Endodermal cell (in vitro differentiated cells): ENCODE results near the gene TSSC4. TPM values are rescaled to one million over a fixed set of nuclear protein-coding genes. Genes with fewer than 3 reads are reported as not detected.

Experiments used
- DNase-seq: peaks from one replicate; pipeline ENCODE4 v3.0.0-alpha.2; 2017
- H3K27ac ChIP-seq: 2 replicates; pipeline ENCODE4 v1.5.1; 2013; ENCODE audit warnings: mild to moderate bottlenecking, low read depth, low read length, moderate library complexity
- H3K27me3 ChIP-seq: 2 replicates; pipeline ENCODE4 v1.6.1; 2013; ENCODE audit warnings: mild to moderate bottlenecking, low read length, moderate library complexity; ENCODE audit not compliant: insufficient read depth, control insufficient read depth, poor library complexity, severe bottlenecking
- H3K36me3 ChIP-seq: 2 replicates; pipeline ENCODE4 v1.7.0; 2013; ENCODE audit warnings: mild to moderate bottlenecking, low read length, moderate library complexity; ENCODE audit not compliant: control insufficient read depth, insufficient read depth
- H3K4me1 ChIP-seq: one replicate; pipeline ENCODE4 v1.7.0; 2013; ENCODE audit warnings: low read length; ENCODE audit not compliant: control insufficient read depth, insufficient read depth
- H3K4me3 ChIP-seq: 2 replicates; pipeline ENCODE4 v1.5.1; 2013; ENCODE audit warnings: mild to moderate bottlenecking, low read length, moderate library complexity
- H3K9ac ChIP-seq: 2 replicates; pipeline ENCODE4 v1.6.1; 2013; ENCODE audit warnings: mild to moderate bottlenecking, low read length, moderate library complexity; ENCODE audit not compliant: poor library complexity, severe bottlenecking; ENCODE audit errors: extremely low read depth
- H3K9me3 ChIP-seq: 2 replicates; pipeline ENCODE4 v1.6.1; 2013; ENCODE audit warnings: mild to moderate bottlenecking, low read length, moderate library complexity; ENCODE audit not compliant: control insufficient read depth
- H3K27ac Mint-ChIP-seq: 2 replicates; pipeline ENCODE4 v1.8.0; 2020; ENCODE audit warnings: mixed read lengths
- H3K27me3 Mint-ChIP-seq: 2 replicates; pipeline ENCODE4 v1.8.0; 2021; ENCODE audit warnings: mild to moderate bottlenecking, mixed read lengths; ENCODE audit not compliant: insufficient read depth
- H3K36me3 Mint-ChIP-seq: 2 replicates; pipeline ENCODE4 v1.8.0; 2020; ENCODE audit warnings: low read depth, mixed read lengths
- H3K4me1 Mint-ChIP-seq: 2 replicates; pipeline ENCODE4 v1.8.0; 2020; ENCODE audit warnings: mixed read lengths
- H3K4me3 Mint-ChIP-seq: 2 replicates; pipeline ENCODE4 v1.8.0; 2020; ENCODE audit warnings: mild to moderate bottlenecking, moderate library complexity, mixed read lengths
- H3K9me3 Mint-ChIP-seq: 2 replicates; pipeline ENCODE4 v1.8.0; 2020; ENCODE audit warnings: mild to moderate bottlenecking, mixed read lengths
- CTCF ChIP-seq: fragments of 200-600 bp; sonication (generic); conservative IDR thresholded peaks from 2 replicates; pipeline ENCODE4 v1.5.0; 2021; ENCODE audit warnings: antibody characterized with exemption, mild to moderate bottlenecking
- WGBS, 2 experiments: methylation state at CpG; one replicate each; pipeline versions ENCODE4 v1.1.5 to v1.1.7; 2013; ENCODE audit warnings: missing lambda C conversion rate in 2 of 2, mixed read lengths in 1 of 2; ENCODE audit not compliant: insufficient coverage in 1 of 2, insufficient read length in 1 of 2; 5-methylcytosine and 5-hydroxymethylcytosine counted together
- total RNA-seq, 2 donors: library from RNA; stranded (reverse); fragmentation: NEBNext Ultra II Directional in 1 of 2; extraction: Animal tissue kit (Norgen Biotek cat#: 25700) in 1 of 2; gene quantifications; 2 replicates in 1 of 2; 3 replicates in 1 of 2; pipeline ENCODE4 v1.2.1, GENCODE V29; 2021

Gene TSSC4
- total RNA-seq, 2 donors from 2014 or later = 47.2 to 51.1 TPM

GRCh38 chr11:2415171-2415570 is 14.6 kb downstream of the TSSC4 start:
- Histone ChIP-seq H3K36me3 (no peaks in the 10 kb centered on the region), H3K4me1 (no peaks in the 10 kb centered on the region), H3K9ac (no peak overlapping the region), H3K4me3 (no peak overlapping the region), H3K27me3 (no peaks in the 10 kb centered on the region), H3K27ac (no peak overlapping the region), H3K9me3 (no peaks in the 10 kb centered on the region)
- no peaks in the 10 kb centered on the region for H3K9me3 Mint-ChIP-seq
- H3K27me3 Mint-ChIP-seq = peaks cover 3% of the 10 kb centered on the region
- DNase-seq = no peak
- H3K36me3 Mint-ChIP-seq = no peaks in the 10 kb centered on the region
- H3K27ac Mint-ChIP-seq = no peak overlapping the region
- no peaks in the 10 kb centered on the region for H3K4me1 Mint-ChIP-seq
- no peak overlapping the region for H3K4me3 Mint-ChIP-seq
- TF ChIP-seq CTCF = no peak
- 94 to 98% methylated on average over 15 to 28 of the region's 28 CpGs for WGBS, 2 experiments

- WGBS, 2 experiments = 90 to 92% methylated on average over 29 to 34 of the region's 34 CpGs
These were observed 15.2 kb downstream of the TSSC4 start for GRCh38 chr11:2415601-2416380.

GRCh38 chr11:2416765-2417164 is 16.2 kb downstream of the TSSC4 start:
- no peaks in the 10 kb centered on the region for H3K4me1 ChIP-seq
- H3K9me3 Mint-ChIP-seq = no peaks in the 10 kb centered on the region
- TF ChIP-seq CTCF = no peak
- peaks cover 6% of the 10 kb centered on the region for H3K27me3 Mint-ChIP-seq
- no peak overlapping the region for H3K9ac ChIP-seq
- no peaks in the 10 kb centered on the region for H3K36me3 Mint-ChIP-seq
- no peaks in the 10 kb centered on the region for H3K36me3 ChIP-seq
- no peak overlapping the region for H3K27ac ChIP-seq
- H3K4me1 Mint-ChIP-seq = no peaks in the 10 kb centered on the region
- H3K4me3 ChIP-seq = no peak overlapping the region
- H3K27ac Mint-ChIP-seq = no peak overlapping the region
- no peaks in the 10 kb centered on the region for H3K9me3 ChIP-seq
- no peak overlapping the region for H3K4me3 Mint-ChIP-seq
- 88 to 90% methylated on average over 18 of the region's 18 CpGs for WGBS, 2 experiments
- H3K27me3 ChIP-seq = no peaks in the 10 kb centered on the region
- no peak for DNase-seq

More at GRCh38 chr11:2415601-2416380, 15.2 kb downstream of the TSSC4 start:
- no peaks in the 10 kb centered on the region for H3K4me1 Mint-ChIP-seq
- no peak overlapping the region for H3K27ac Mint-ChIP-seq
- Histone ChIP-seq H3K9ac (no peak overlapping the region), H3K27me3 (no peaks in the 10 kb centered on the region), H3K4me3 (no peak overlapping the region), H3K36me3 (no peaks in the 10 kb centered on the region), H3K9me3 (no peaks in the 10 kb centered on the region), H3K4me1 (no peaks in the 10 kb centered on the region), H3K27ac (no peak overlapping the region)
- peak; percentile 52 for TF ChIP-seq CTCF
- no peak overlapping the region for H3K4me3 Mint-ChIP-seq
- no peaks in the 10 kb centered on the region for H3K36me3 Mint-ChIP-seq
- DNase-seq = no peak
- H3K9me3 Mint-ChIP-seq = no peaks in the 10 kb centered on the region
- peaks cover 3% of the 10 kb centered on the region for H3K27me3 Mint-ChIP-seq
